Stimulated activated effector memory CD8-positive, alpha-beta T cell treated with anti-CD3 and anti-CD28 coated beads, Interleukin-12 subunit alpha, Interleukin-12 subunit beta, amount 100 ng/mL, for 72 hours (primary cell): Measurements from ENCODE around the gene MTREX.
A peak's percentile ranks its signal among the peaks of the same experiment; 100 is the strongest.

Source experiments
- ATAC-seq: fragments of 150-1000 bp; cut with Tn5 transposase; 2 replicates; pipeline ENCODE4 v1.10.0; 2021
- DNase-seq, 2 donors: peaks; one replicate each; pipeline ENCODE4 v3.0.0; 2021 to 2022; ENCODE audit warnings: low spot score in 2 of 2
- H3K27ac Mint-ChIP-seq: one replicate; pipeline ENCODE4 v1.8.0; 2022; ENCODE audit warnings: mild to moderate bottlenecking, mixed read lengths
- H3K36me3 Mint-ChIP-seq: one replicate; pipeline ENCODE4 v1.8.0; 2022; ENCODE audit warnings: mild to moderate bottlenecking, mixed read lengths
- H3K4me1 Mint-ChIP-seq: one replicate; pipeline ENCODE4 v1.8.0; 2022; ENCODE audit warnings: mixed read lengths
- H3K4me3 Mint-ChIP-seq: one replicate; pipeline ENCODE4 v1.8.0; 2022; ENCODE audit warnings: mild to moderate bottlenecking, mixed read lengths
- H3K9me3 Mint-ChIP-seq: one replicate; pipeline ENCODE4 v1.8.0; 2022; ENCODE audit warnings: mixed read lengths

Gene MTREX

DNA sequence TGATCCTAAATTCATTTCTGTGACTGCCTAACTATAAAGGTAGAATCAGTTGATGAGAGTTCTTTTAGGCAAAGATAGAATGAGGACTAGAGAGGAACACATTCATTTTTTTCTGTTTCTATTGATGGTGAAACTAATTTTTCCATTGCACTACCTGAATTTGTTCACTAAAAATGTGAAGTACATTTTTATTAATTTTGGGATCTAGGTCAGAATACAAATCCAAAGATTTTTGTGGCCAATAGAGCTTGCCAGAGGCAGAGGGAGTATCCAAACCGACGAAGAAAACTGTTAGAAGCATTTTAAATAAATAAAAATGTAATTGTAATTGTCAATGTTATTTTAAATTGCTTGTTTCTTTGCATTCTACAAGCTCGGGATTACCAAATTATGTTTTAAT is 78.1 kb downstream of the MTREX start:
- H3K27ac Mint-ChIP-seq: no peak overlapping the region
- DNase-seq: no peak
- peaks cover 6% of the 10 kb centered on the region for H3K9me3 Mint-ChIP-seq
- no peak for ATAC-seq
- peaks cover 76% of the 10 kb centered on the region for H3K36me3 Mint-ChIP-seq
- H3K4me3 Mint-ChIP-seq: no peak overlapping the region
- peaks cover 11% of the 10 kb centered on the region for H3K4me1 Mint-ChIP-seq

- peaks cover 11% of the 10 kb centered on the region for H3K4me1 Mint-ChIP-seq
- no peak overlapping the region for H3K27ac Mint-ChIP-seq
- H3K4me3 Mint-ChIP-seq: no peak overlapping the region
- peaks cover 76% of the 10 kb centered on the region for H3K36me3 Mint-ChIP-seq
- H3K9me3 Mint-ChIP-seq: peaks cover 6% of the 10 kb centered on the region
- no peak for ATAC-seq
- no peak for DNase-seq
Observed at GRCh38 chr5:55386356-55386755, 78.6 kb downstream of the MTREX start.

DNA sequence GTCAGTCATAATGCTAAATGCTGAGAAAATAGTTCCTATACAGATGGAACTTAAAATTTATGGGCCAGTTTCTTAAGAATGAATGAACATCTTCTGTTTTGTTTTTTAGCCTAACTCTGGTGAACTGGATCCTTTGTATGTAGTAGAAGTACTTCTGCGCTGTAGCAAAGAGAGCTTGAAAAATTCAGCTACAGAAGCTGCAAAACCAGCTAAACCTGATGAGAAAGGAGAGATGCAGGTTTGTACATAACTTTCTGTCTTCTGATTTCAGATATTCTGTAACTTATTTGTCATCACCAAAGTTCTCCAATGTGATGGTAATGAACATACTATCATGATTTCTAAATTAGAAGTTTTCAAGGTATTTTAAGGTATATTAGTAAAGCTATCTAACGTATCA is 80.1 kb downstream of the MTREX start:
- Mint-ChIP-seq H3K27ac (no peak overlapping the region), H3K9me3 (peaks cover 9% of the 10 kb centered on the region), H3K4me1 (peaks cover 11% of the 10 kb centered on the region), H3K4me3 (no peak overlapping the region), H3K36me3 (peaks cover 76% of the 10 kb centered on the region)
- DNase-seq: no peak
- no peak for ATAC-seq

- Mint-ChIP-seq H3K36me3 (peaks cover 73% of the 10 kb centered on the region), H3K9me3 (peaks cover 3% of the 10 kb centered on the region), H3K4me3 (no peak overlapping the region), H3K27ac (no peak overlapping the region), H3K4me1 (peaks cover 5% of the 10 kb centered on the region)
- DNase-seq: no peak
- no peak for ATAC-seq
Observed at GRCh38 chr5:55391707-55392106, 83.9 kb downstream of the MTREX start.

GRCh38 chr5:55392669-55393068 is 84.9 kb downstream of the MTREX start:
- ATAC-seq (no peak), DNase-seq (no peak)
- peaks cover 3% of the 10 kb centered on the region for H3K9me3 Mint-ChIP-seq
- no peak overlapping the region for H3K4me3 Mint-ChIP-seq
- no peak overlapping the region for H3K27ac Mint-ChIP-seq
- H3K4me1 Mint-ChIP-seq: peaks cover 5% of the 10 kb centered on the region
- H3K36me3 Mint-ChIP-seq: peaks cover 80% of the 10 kb centered on the region

- no peak for DNase-seq
- H3K4me3 Mint-ChIP-seq: no peak overlapping the region
- H3K4me1 Mint-ChIP-seq: peaks cover 5% of the 10 kb centered on the region
- ATAC-seq: no peak
- peaks cover 80% of the 10 kb centered on the region for H3K36me3 Mint-ChIP-seq
- H3K27ac Mint-ChIP-seq: peak overlapping the region; percentile 78
- peaks cover 3% of the 10 kb centered on the region for H3K9me3 Mint-ChIP-seq
Observed at GRCh38 chr5:55393501-55394175, 85.8 kb downstream of the MTREX start.

- Mint-ChIP-seq H3K27ac (no peak overlapping the region), H3K36me3 (peaks cover 92% of the 10 kb centered on the region), H3K4me3 (no peak overlapping the region), H3K4me1 (no peaks in the 10 kb centered on the region), H3K9me3 (no peaks in the 10 kb centered on the region)
- no peak for DNase-seq
- ATAC-seq: no peak
Observed at GRCh38 chr5:55402199-55402598, 94.4 kb downstream of the MTREX start.

- no peak for ATAC-seq
- H3K4me3 Mint-ChIP-seq: no peak overlapping the region
- H3K27ac Mint-ChIP-seq: no peak overlapping the region
- no peak for DNase-seq
- H3K36me3 Mint-ChIP-seq: peaks cover 90% of the 10 kb centered on the region
- no peaks in the 10 kb centered on the region for H3K4me1 Mint-ChIP-seq
- no peaks in the 10 kb centered on the region for H3K9me3 Mint-ChIP-seq
Observed at GRCh38 chr5:55406292-55406691, 98.5 kb downstream of the MTREX start.

- peaks cover 91% of the 10 kb centered on the region for H3K36me3 Mint-ChIP-seq
- no peak overlapping the region for H3K4me3 Mint-ChIP-seq
- ATAC-seq: no peak
- H3K9me3 Mint-ChIP-seq: no peaks in the 10 kb centered on the region
- H3K4me1 Mint-ChIP-seq: no peaks in the 10 kb centered on the region
- DNase-seq: no peak
- H3K27ac Mint-ChIP-seq: no peak overlapping the region
Observed at GRCh38 chr5:55407059-55407684, 99.4 kb downstream of the MTREX start.

GRCh38 chr5:55407984-55408383 is 100.2 kb downstream of the MTREX start:
- H3K4me3 Mint-ChIP-seq: no peak overlapping the region
- H3K4me1 Mint-ChIP-seq: no peaks in the 10 kb centered on the region
- no peak for ATAC-seq
- H3K9me3 Mint-ChIP-seq: no peaks in the 10 kb centered on the region
- peaks cover 84% of the 10 kb centered on the region for H3K36me3 Mint-ChIP-seq
- H3K27ac Mint-ChIP-seq: no peak overlapping the region
- DNase-seq: no peak

DNA sequence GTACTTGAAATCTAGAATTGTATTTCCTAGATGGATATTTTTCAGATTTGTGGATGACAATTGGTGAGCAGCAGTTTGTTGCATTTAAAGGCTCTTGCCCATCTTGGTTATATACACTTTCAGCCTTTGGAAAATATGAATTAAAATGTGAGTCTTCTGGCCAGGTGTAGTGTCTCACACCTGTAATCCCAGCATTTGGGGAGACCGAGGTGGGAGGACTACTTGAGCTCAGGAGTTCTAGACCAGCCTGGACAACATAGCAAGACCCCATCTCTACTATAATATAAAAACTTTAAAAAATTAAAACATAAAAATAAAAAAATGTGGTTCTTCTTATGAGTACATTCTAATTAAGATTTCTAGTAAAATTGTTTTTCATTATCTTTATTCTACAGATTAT is 102.0 kb downstream of the MTREX start:
- Mint-ChIP-seq H3K27ac (no peak overlapping the region), H3K36me3 (peaks cover 84% of the 10 kb centered on the region), H3K9me3 (no peaks in the 10 kb centered on the region), H3K4me1 (peaks cover 1% of the 10 kb centered on the region), H3K4me3 (no peak overlapping the region)
- no peak for DNase-seq
- ATAC-seq: no peak

GRCh38 chr5:55410845-55411244 is 103.1 kb downstream of the MTREX start:
- no peak overlapping the region for H3K4me3 Mint-ChIP-seq

GRCh38 chr5:55411876-55412275 is 104.1 kb downstream of the MTREX start:
- no peaks in the 10 kb centered on the region for H3K9me3 Mint-ChIP-seq
- no peak for ATAC-seq
- no peak for DNase-seq
- H3K4me1 Mint-ChIP-seq: peaks cover 6% of the 10 kb centered on the region
- H3K4me3 Mint-ChIP-seq: no peak overlapping the region
- H3K27ac Mint-ChIP-seq: no peak overlapping the region
- peaks cover 88% of the 10 kb centered on the region for H3K36me3 Mint-ChIP-seq

More at GRCh38 chr5:55410845-55411244, 103.1 kb downstream of the MTREX start:
- DNase-seq: no peak
- Mint-ChIP-seq H3K4me1 (peaks cover 6% of the 10 kb centered on the region), H3K36me3 (peaks cover 84% of the 10 kb centered on the region), H3K9me3 (no peaks in the 10 kb centered on the region), H3K27ac (no peak overlapping the region)
- ATAC-seq: no peak

- H3K4me1 Mint-ChIP-seq: peaks cover 6% of the 10 kb centered on the region
- no peak for DNase-seq
- peaks cover 94% of the 10 kb centered on the region for H3K36me3 Mint-ChIP-seq
- no peak for ATAC-seq
- no peaks in the 10 kb centered on the region for H3K9me3 Mint-ChIP-seq
- no peak overlapping the region for H3K4me3 Mint-ChIP-seq
- no peak overlapping the region for H3K27ac Mint-ChIP-seq
Observed at GRCh38 chr5:55413644-55414043, 105.9 kb downstream of the MTREX start.

GRCh38 chr5:55415071-55415470 is 107.3 kb downstream of the MTREX start:
- Mint-ChIP-seq H3K27ac (no peak overlapping the region), H3K9me3 (no peaks in the 10 kb centered on the region), H3K4me1 (peaks cover 13% of the 10 kb centered on the region), H3K36me3 (peaks cover 90% of the 10 kb centered on the region), H3K4me3 (no peak overlapping the region)
- ATAC-seq: no peak
- no peak for DNase-seq

DNA sequence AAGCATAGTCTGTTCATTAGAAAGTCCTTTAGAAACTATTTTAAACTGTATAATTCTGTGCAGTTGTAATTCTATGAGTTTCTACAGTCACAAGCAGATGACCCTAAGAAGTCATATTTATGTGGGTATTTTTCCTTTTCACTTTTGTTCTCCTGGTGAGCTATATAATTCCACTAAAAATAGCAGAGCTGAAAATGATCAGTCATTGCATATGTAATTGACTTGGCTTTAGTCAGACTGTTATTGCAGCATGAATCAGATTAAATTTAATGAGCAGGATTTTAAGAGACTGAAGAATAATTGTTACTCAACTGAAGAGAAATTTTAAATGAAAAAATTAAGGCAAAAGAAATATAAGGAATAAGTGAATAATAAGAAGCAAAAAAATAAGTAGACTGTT is 108.5 kb downstream of the MTREX start:
- peaks cover 90% of the 10 kb centered on the region for H3K36me3 Mint-ChIP-seq

More for the DNA sequence above, 108.5 kb downstream of the MTREX start:
- ATAC-seq (no peak), DNase-seq (no peak)
- Mint-ChIP-seq H3K4me1 (peaks cover 22% of the 10 kb centered on the region), H3K4me3 (no peak overlapping the region), H3K27ac (no peak overlapping the region), H3K9me3 (no peaks in the 10 kb centered on the region)
